Amygdala (tissue), 56 donors: Measurements from ENCODE around the gene RDX.

Experiments
- DNase-seq, 56 donors: peaks; one replicate each; lab custom pipeline; 2025; lab: John Stamatoyannopoulos, UW

Gene RDX

GRCh38 chr11:110296226-110297075, at the start of gene RDX:
TSS of gene RDX (minus strand) at chr11:110296614. CDS start at chr11:110279692, 16,922 bp downstream.
- peak in 48 of 56 donors; percentile 39 to 84 (median 66) for DNase-seq

- no peak for DNase-seq
These were observed 49.3 kb upstream of the RDX start for GRCh38 chr11:110345743-110346142.

GRCh38 chr11:110340436-110340835, 44.0 kb upstream of the RDX start:
- no peak for DNase-seq

GRCh38 chr11:110339456-110340250, 43.2 kb upstream of the RDX start:
- no peak for DNase-seq

- no peak for DNase-seq
These were observed 42.3 kb upstream of the RDX start for GRCh38 chr11:110338684-110339083.

- DNase-seq = no peak
These were observed 41.3 kb upstream of the RDX start for GRCh38 chr11:110337570-110338193.

GRCh38 chr11:110336054-110336453, 39.6 kb upstream of the RDX start:
- DNase-seq = no peak

- no peak for DNase-seq
These were observed 38.9 kb upstream of the RDX start for GRCh38 chr11:110335358-110335757.

- no peak for DNase-seq
These were observed 35.2 kb upstream of the RDX start for GRCh38 chr11:110331626-110332025.

- no peak for DNase-seq
These were observed 33.0 kb upstream of the RDX start for GRCh38 chr11:110329445-110329844.

- no peak for DNase-seq
These were observed 31.1 kb upstream of the RDX start for GRCh38 chr11:110327508-110327907.

- no peak for DNase-seq
These were observed 27.4 kb upstream of the RDX start for GRCh38 chr11:110323786-110324185.

GRCh38 chr11:110319501-110319900, 23.1 kb upstream of the RDX start:
- DNase-seq = no peak

- DNase-seq = no peak
These were observed 22.4 kb upstream of the RDX start for GRCh38 chr11:110318638-110319404.

GRCh38 chr11:110317516-110317932, 21.1 kb upstream of the RDX start:
- peak in 9 of 56 donors; percentile 7 to 59 (median 21) for DNase-seq

- no peak for DNase-seq
These were observed 18.1 kb upstream of the RDX start for GRCh38 chr11:110314366-110315095.

GRCh38 chr11:110312670-110313069, 16.3 kb upstream of the RDX start:
- no peak for DNase-seq

- DNase-seq = no peak
These were observed 15.6 kb upstream of the RDX start for GRCh38 chr11:110311783-110312579.

- no peak for DNase-seq
These were observed 11.7 kb upstream of the RDX start for GRCh38 chr11:110308071-110308470.
